ENCODE data around the gene PWP2. TPM values are rescaled to one million over a fixed set of nuclear protein-coding genes. Genes with fewer than 3 reads are reported as not detected.
"Not testable (repeated sequence)": the region's sequence is repeated elsewhere in the genome, so short reads cannot be mapped to it uniquely, and the experiment has no call there.

PWP2 gene
- 0.12 TPM for polyA plus RNA-seq (2013, experiment 1 of 2)
- polyA plus RNA-seq (2013, experiment 2 of 2) = 0.15 TPM

GRCh38 chr21:44107026-44107501 lies at the start of gene PWP2:
PWP2 (plus strand) TSS chr21:44107399; CDS start chr21:44107417, 18 bp downstream.
- not testable (repeated sequence) for H3K4me2 ChIP-seq (ENCODE audit: low read length, poor library complexity, severe bottlenecking); H2BK120ac ChIP-seq (ENCODE audit: low read depth, low read length); H3K14ac ChIP-seq (ENCODE audit: low read length in 2 of 2); H2BK15ac ChIP-seq (ENCODE audit: low read depth, poor library complexity, severe bottlenecking); H3K27me3 ChIP-seq (ENCODE audit: control insufficient read depth in 1 of 2, insufficient read depth in 1 of 2, low read length in 2 of 2); H3K4ac ChIP-seq (ENCODE audit: low read depth in 1 of 2, low read length in 2 of 2); H4K91ac ChIP-seq (ENCODE audit: low read length); H2BK12ac ChIP-seq (ENCODE audit: low read length in 2 of 2); H3K18ac ChIP-seq (ENCODE audit: low read depth in 1 of 2, low read length in 2 of 2); H4K8ac ChIP-seq (ENCODE audit: low read length); H3K36me3 ChIP-seq (ENCODE audit: control insufficient read depth in 1 of 2, insufficient read depth in 2 of 2, low read depth in 1 of 2, low read length in 2 of 2); H3K27ac ChIP-seq (ENCODE audit: low read length, poor library complexity, severe bottlenecking); H2BK5ac ChIP-seq (ENCODE audit: low read depth, low read length, poor library complexity, severe bottlenecking); H3K23ac ChIP-seq (ENCODE audit: low read length in 2 of 2); H2AK5ac ChIP-seq (ENCODE audit: low read length, severe bottlenecking); H3K79me1 ChIP-seq (replicated peaks; ENCODE audit: low read length, poor library complexity, severe bottlenecking); H3K9ac ChIP-seq (ENCODE audit: low read length); DNase-seq; H3K9me3 ChIP-seq (ENCODE audit: control insufficient read depth, low read length); H2AFZ ChIP-seq (ENCODE audit: low read depth, low read length); H3K4me1 ChIP-seq (ENCODE audit: control insufficient read depth, insufficient read depth, low read depth, low read length)
- no CpG with 5 or more reads among the region's 66 CpGs for WGBS
- peak within 1 kb of the TSS in 1 of 2 experiments; percentile 49 for H3K4me3 ChIP-seq (ENCODE audit: insufficient read depth in 1 of 2, low read depth in 1 of 2, low read length in 2 of 2)

GRCh38 chr21:44057960-44058651 lies 49.1 kb upstream of the PWP2 start:
- Histone ChIP-seq H3K9ac (ENCODE audit: low read length) (no peak overlapping the region), H4K91ac (ENCODE audit: low read length) (peak overlapping the region; percentile 29), H4K8ac (ENCODE audit: low read length) (peak overlapping the region; percentile 19), H2AK5ac (ENCODE audit: low read length, severe bottlenecking) (no peak overlapping the region), H3K14ac (ENCODE audit: low read length in 2 of 2) (no peak overlapping the region), H3K23ac (ENCODE audit: low read length in 2 of 2) (no peak overlapping the region), H3K27ac (ENCODE audit: low read length, poor library complexity, severe bottlenecking) (no peak overlapping the region), H2BK5ac (ENCODE audit: low read depth, low read length, poor library complexity, severe bottlenecking) (no peak overlapping the region), H3K4me3 (ENCODE audit: insufficient read depth in 1 of 2, low read depth in 1 of 2, low read length in 2 of 2) (no peak overlapping the region), H2BK12ac (ENCODE audit: low read length in 2 of 2) (no peak overlapping the region), H2AFZ (ENCODE audit: low read depth, low read length) (no peak overlapping the region), H3K36me3 (ENCODE audit: control insufficient read depth in 1 of 2, insufficient read depth in 2 of 2, low read depth in 1 of 2, low read length in 2 of 2) (peaks cover 45 to 65% of the 10 kb centered on the region in 2 experiments), H3K27me3 (ENCODE audit: control insufficient read depth in 1 of 2, insufficient read depth in 1 of 2, low read length in 2 of 2) (no peaks in the 10 kb centered on the region), H3K18ac (ENCODE audit: low read depth in 1 of 2, low read length in 2 of 2) (no peak overlapping the region), H3K4ac (ENCODE audit: low read depth in 1 of 2, low read length in 2 of 2) (no peak overlapping the region), H2BK15ac (ENCODE audit: low read depth, poor library complexity, severe bottlenecking) (no peak overlapping the region), H3K9me3 (ENCODE audit: control insufficient read depth, low read length) (no peaks in the 10 kb centered on the region), H3K79me1 (replicated peaks; ENCODE audit: low read length, poor library complexity, severe bottlenecking) (peaks cover 39% of the 10 kb centered on the region), H3K4me1 (ENCODE audit: control insufficient read depth, insufficient read depth, low read depth, low read length) (peaks cover 14% of the 10 kb centered on the region), H3K4me2 (ENCODE audit: low read length, poor library complexity, severe bottlenecking) (no peak overlapping the region), H2BK120ac (ENCODE audit: low read depth, low read length) (no peak overlapping the region)
- 96% methylated on average over 15 of the region's 15 CpGs for WGBS
- DNase-seq = no peak

- H2AK5ac ChIP-seq (ENCODE audit: low read length, severe bottlenecking) = no peak overlapping the region
- no peak overlapping the region for H3K4me3 ChIP-seq (ENCODE audit: insufficient read depth in 1 of 2, low read depth in 1 of 2, low read length in 2 of 2)
- no peak overlapping the region for H3K23ac ChIP-seq (ENCODE audit: low read length in 2 of 2)
- no peak overlapping the region for H2BK120ac ChIP-seq (ENCODE audit: low read depth, low read length)
- peak overlapping the region; percentile 20 for H4K8ac ChIP-seq (ENCODE audit: low read length)
- H3K14ac ChIP-seq (ENCODE audit: low read length in 2 of 2) = no peak overlapping the region
- no peaks in the 10 kb centered on the region for H3K27me3 ChIP-seq (ENCODE audit: control insufficient read depth in 1 of 2, insufficient read depth in 1 of 2, low read length in 2 of 2)
- H3K27ac ChIP-seq (ENCODE audit: low read length, poor library complexity, severe bottlenecking) = no peak overlapping the region
- H3K79me1 ChIP-seq (replicated peaks; ENCODE audit: low read length, poor library complexity, severe bottlenecking) = peaks cover 42% of the 10 kb centered on the region
- H3K4me1 ChIP-seq (ENCODE audit: control insufficient read depth, insufficient read depth, low read depth, low read length) = peaks cover 14% of the 10 kb centered on the region
- H4K91ac ChIP-seq (ENCODE audit: low read length) = peak overlapping the region; percentile 29
- H3K4ac ChIP-seq (ENCODE audit: low read depth in 1 of 2, low read length in 2 of 2) = no peak overlapping the region
- peaks cover 50 to 66% of the 10 kb centered on the region in 2 experiments for H3K36me3 ChIP-seq (ENCODE audit: control insufficient read depth in 1 of 2, insufficient read depth in 2 of 2, low read depth in 1 of 2, low read length in 2 of 2)
- H3K18ac ChIP-seq (ENCODE audit: low read depth in 1 of 2, low read length in 2 of 2) = no peak overlapping the region
- WGBS = 91% methylated on average over 12 of the region's 12 CpGs
- no peak overlapping the region for H2AFZ ChIP-seq (ENCODE audit: low read depth, low read length)
- H3K4me2 ChIP-seq (ENCODE audit: low read length, poor library complexity, severe bottlenecking) = no peak overlapping the region
- no peaks in the 10 kb centered on the region for H3K9me3 ChIP-seq (ENCODE audit: control insufficient read depth, low read length)
- DNase-seq = no peak
- H2BK12ac ChIP-seq (ENCODE audit: low read length in 2 of 2) = no peak overlapping the region
- H2BK5ac ChIP-seq (ENCODE audit: low read depth, low read length, poor library complexity, severe bottlenecking) = no peak overlapping the region
- peak overlapping the region; percentile 5 for H2BK15ac ChIP-seq (ENCODE audit: low read depth, poor library complexity, severe bottlenecking)
- H3K9ac ChIP-seq (ENCODE audit: low read length) = no peak overlapping the region
Measured at GRCh38 chr21:44058652-44058964, 48.6 kb upstream of the PWP2 start.

GRCh38 chr21:44058981-44059380 lies 48.2 kb upstream of the PWP2 start:
- Histone ChIP-seq H3K4me3 (ENCODE audit: insufficient read depth in 1 of 2, low read depth in 1 of 2, low read length in 2 of 2) (no peak overlapping the region), H3K18ac (ENCODE audit: low read depth in 1 of 2, low read length in 2 of 2) (no peak overlapping the region), H2AK5ac (ENCODE audit: low read length, severe bottlenecking) (no peak overlapping the region), H3K9me3 (ENCODE audit: control insufficient read depth, low read length) (no peaks in the 10 kb centered on the region), H2BK12ac (ENCODE audit: low read length in 2 of 2) (no peak overlapping the region), H3K23ac (ENCODE audit: low read length in 2 of 2) (no peak overlapping the region), H4K8ac (ENCODE audit: low read length) (no peak overlapping the region), H3K36me3 (ENCODE audit: control insufficient read depth in 1 of 2, insufficient read depth in 2 of 2, low read depth in 1 of 2, low read length in 2 of 2) (peaks cover 54 to 70% of the 10 kb centered on the region in 2 experiments), H4K91ac (ENCODE audit: low read length) (no peak overlapping the region), H3K4ac (ENCODE audit: low read depth in 1 of 2, low read length in 2 of 2) (no peak overlapping the region), H3K14ac (ENCODE audit: low read length in 2 of 2) (no peak overlapping the region), H2AFZ (ENCODE audit: low read depth, low read length) (no peak overlapping the region), H2BK15ac (ENCODE audit: low read depth, poor library complexity, severe bottlenecking) (no peak overlapping the region), H3K4me1 (ENCODE audit: control insufficient read depth, insufficient read depth, low read depth, low read length) (peaks cover 13% of the 10 kb centered on the region), H3K4me2 (ENCODE audit: low read length, poor library complexity, severe bottlenecking) (no peak overlapping the region), H3K9ac (ENCODE audit: low read length) (no peak overlapping the region), H3K27ac (ENCODE audit: low read length, poor library complexity, severe bottlenecking) (no peak overlapping the region), H3K27me3 (ENCODE audit: control insufficient read depth in 1 of 2, insufficient read depth in 1 of 2, low read length in 2 of 2) (no peaks in the 10 kb centered on the region), H2BK5ac (ENCODE audit: low read depth, low read length, poor library complexity, severe bottlenecking) (no peak overlapping the region), H2BK120ac (ENCODE audit: low read depth, low read length) (no peak overlapping the region), H3K79me1 (replicated peaks; ENCODE audit: low read length, poor library complexity, severe bottlenecking) (peaks cover 44% of the 10 kb centered on the region)
- DNase-seq = no peak
- WGBS = 98% methylated on average over 14 of the region's 17 CpGs
